NCI-H2107 treated with DMSO at 0.1 percent for 48 hours (cell line): ENCODE results near the gene PNMA6F.

ENCODE experiments used
- DNase-seq: peaks from one replicate; lab custom pipeline; 2025; ENCODE audit not compliant: unreplicated experiment; lab: John Stamatoyannopoulos, UW

PNMA6F gene

DNA sequence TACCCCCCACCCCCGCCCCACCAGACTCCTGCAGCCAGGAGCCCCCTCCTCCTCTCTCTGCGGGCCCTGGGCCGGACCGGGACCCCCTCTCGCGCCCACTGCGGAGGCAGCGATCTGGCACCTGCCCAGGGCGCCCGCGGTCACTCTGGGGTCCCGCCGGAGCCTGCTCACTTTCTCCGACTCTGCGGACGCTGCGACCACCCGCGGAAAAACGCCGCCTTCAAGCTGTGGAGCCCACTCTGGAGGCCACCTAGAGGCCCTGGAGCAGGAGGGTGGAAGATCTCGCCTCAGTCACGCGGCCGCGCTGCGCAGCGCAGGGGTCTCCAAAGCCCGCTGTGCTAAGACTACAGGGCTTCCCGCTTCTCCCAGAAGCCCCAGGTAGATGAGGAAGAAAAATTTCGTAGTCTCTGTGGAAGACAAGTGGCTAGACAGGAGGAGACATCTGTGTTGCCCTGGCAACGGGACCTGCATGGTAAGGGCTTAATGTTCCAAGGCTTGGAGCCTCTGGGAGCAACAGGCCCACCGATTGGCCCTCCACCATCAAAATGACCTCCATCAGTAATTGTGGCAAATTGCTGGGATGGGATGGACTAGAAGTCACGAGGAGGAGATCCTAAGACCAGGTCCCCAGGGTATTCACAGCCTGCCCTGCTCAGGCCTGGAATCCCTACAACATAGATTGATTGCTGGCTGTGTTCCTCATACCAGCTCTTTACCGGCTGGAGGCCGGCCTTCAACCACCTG lies at the start of gene PNMA6F:
TSS of gene PNMA6F (minus strand) at position 387 of the 744 bp plus-strand sequence. CDS start 1,093 bp downstream, outside the sequence.
- DNase-seq, result no peak

DNA sequence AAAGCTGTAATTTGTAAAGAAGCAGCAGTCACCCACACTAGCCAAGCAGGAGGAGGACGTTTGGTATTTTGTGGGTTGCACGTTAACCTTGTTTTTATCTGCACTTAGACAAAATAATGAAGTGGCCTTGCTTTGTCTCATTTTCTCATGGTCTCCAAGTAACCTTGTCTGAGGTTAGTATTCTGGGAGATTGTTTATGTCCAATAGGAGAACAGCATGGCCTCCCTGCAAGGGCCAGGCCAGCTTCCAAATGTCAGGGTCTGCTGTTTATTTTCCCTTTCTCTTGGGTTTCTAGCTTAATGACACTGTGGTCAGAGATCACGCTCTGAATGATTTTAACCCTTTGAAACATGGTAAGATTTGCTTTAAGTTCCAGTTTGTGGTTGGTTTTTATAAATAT lies 49.7 kb upstream of the PNMA6F start:
- no peak for DNase-seq

DNA sequence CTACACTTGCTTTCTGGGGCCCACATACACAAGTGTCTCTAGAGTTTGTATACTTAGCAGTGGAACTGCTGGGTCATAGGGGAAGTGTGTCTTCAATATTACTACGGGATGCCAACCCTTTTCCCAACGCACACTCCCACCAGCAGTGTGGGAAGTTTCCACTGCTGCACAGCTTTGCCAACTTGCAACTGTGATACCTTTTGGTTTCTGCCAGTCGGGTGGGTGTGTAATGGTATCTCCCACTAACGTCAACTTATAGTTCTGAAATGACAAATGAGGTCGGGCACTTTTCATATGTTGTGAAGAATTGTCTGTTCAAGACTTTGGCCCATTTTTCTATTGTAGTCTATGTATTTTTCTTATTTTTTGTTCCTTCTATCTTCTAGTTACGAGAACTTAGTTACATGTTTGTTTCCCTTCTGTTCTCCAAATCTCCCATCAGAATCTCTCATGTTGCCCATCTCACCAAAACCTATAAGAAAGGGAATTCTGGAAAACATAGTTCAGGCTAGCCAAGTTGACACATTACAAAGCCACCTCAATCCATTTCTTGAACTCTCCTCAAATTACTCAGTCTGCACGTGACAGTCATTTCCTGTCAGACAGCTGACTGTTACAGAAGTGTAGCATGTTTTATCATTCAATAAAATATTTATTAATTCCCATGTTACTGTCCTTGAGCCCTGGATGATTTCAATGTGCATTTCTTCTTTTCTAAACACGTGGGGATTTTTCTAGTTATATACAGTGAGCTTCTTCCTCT lies 48.9 kb upstream of the PNMA6F start:
- DNase-seq, result no peak

DNA sequence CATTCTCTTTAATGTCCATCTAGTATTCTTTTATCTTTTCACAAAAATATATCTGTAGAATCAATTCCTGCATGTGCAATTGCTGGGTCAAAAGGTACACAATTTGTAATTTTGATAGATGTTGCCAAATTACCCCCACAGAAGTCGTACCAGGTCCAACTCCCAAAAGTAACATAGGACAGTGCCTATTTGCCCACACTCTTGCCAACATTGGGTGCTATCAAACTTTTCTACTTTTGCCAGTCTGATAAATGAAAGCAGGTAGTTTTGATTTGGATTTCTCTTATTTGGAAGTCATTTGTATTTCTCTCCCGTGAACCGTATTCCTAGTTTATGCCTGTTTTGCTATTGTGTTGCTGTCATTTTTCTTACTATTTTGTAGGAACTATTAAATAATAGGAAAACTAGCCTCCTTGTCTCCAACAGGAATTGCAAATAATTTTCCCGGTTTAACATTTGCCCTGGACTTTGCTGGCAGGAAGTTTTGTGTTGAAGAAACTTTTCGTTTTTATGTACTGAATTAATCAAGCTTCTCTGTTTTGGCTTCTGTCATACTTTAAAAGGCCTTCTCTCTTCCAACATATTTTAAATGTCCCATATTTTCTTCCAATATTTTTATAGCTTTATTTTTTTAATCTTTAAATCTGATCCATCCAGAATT lies 45.4 kb upstream of the PNMA6F start:
- no peak for DNase-seq

DNA sequence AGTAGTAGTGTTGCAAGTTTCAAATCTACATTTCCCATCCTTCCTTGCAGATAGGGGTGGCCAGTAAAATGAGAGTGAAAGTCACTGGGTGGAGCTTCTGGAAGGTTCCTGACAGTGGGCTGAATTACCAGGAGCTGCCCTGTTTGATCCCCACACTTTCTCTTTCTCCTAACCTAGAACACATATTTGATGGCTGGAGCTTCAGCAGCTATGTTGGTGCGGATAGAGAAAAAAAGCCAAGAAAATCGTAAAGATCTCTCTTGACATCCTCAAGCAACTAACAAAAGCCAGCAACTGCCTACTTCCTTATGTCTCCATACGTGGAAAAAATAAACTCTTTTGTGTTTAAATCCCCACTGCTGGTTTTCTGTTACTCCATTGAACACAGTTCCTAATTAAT lies 44.6 kb upstream of the PNMA6F start:
- DNase-seq, result no peak

DNA sequence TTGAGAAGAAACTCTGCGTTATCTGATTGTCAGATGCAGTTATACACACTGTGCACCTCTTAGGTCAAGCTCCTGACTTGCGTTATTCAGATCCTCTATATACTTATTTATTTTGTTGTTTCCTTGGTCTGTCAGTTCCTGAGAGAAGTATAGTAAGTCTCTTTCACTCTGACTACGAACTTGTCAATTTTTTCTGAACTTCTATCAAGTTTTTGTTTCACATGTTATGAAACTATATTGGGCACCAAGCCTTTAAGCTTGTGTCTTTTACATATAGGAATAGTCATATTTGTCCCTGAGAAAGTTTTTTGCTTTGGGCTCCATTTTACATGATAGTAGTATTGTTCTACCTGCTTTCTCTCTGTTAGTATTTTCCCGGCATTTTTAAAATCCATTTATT lies 44.1 kb upstream of the PNMA6F start:
- DNase-seq, result no peak

DNA sequence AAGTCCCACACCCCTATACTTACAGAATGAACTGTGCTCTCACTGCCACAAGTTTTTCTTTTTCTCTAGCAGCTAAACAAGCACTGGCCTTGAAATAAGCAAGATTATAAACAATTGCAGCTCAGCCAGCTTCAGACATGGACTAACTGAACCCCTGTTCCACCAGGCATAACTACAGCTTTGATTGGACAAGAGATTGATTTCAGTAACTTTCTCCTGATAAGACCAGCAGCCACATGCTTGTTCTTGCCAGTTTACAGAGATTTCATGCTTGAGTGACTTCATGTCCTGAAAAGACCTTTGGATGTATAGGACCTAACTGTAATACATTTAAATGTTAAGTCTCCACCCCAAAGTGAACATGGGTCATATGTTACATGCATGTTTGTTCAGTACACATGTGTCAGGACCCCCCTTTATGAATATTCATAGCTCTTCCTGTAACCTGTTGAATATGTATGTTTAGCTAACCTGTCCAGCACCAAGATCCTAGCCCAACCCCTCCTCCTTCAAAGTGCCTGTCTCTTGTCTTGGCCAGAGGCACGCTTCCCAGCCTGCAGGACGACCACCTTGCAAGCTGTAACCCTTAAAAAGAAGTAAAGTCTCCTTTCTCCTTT lies 40.3 kb upstream of the PNMA6F start:
- no peak for DNase-seq

DNA sequence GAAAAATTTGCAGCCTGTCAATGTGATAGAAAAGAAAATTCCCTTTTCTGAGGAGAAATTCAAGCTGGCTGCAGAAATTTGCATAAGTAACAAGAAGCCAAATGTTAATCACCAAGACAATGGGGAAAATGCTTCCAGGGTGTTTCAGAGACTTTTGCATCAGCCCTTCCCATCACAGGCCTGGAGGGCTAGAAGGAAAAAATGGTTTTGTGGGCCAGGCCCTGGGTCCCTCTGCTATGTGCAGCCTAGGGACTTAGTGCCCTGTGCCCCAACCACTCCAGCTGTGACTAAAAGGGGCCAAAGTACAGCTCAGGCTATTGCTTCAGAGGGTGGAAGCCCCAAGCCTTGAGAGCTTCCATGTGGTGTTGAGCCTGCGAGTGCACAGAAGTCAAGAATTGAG lies 36.3 kb upstream of the PNMA6F start:
- no peak for DNase-seq

DNA sequence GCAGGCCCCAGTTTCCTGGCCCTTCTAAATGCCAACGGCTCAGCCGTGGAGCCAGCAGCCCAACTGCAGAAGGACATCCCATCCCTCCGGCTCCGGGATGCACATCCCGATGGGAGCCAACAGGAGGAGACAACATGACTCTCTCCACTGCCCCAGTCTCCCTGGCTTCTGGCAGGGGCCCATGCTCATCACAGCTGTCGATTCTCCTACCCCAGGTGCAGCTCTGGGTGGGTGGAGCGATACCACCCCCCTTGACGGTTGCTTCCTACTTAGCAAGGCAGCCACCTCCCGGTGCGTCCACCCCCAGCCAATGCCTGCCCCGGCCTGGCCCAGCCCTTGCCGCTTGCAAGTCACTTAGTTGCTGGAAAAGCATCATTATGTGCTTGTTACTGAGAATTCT lies 31.8 kb upstream of the PNMA6F start:
- DNase-seq, result peak; percentile 76

DNA sequence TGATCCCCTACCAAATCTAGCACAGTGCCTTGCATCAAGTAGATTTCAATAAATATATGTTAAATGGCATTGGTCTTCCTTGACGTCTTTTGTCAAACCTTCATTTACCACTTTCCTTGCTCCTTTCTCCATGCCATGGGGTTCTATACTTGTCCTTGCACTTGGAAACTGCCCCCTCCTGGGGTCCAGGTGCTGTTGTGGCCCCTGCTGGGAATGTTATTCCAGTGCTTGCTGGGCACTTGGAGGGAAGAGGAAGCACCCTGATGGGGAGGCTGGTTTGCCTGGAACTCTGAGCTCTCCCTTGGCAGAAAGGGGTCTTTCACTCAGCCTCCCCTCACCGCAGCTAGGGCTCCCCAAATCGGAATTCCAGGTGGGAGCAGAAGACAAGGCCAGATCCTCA lies 31.3 kb upstream of the PNMA6F start:
- DNase-seq, result no peak

DNA sequence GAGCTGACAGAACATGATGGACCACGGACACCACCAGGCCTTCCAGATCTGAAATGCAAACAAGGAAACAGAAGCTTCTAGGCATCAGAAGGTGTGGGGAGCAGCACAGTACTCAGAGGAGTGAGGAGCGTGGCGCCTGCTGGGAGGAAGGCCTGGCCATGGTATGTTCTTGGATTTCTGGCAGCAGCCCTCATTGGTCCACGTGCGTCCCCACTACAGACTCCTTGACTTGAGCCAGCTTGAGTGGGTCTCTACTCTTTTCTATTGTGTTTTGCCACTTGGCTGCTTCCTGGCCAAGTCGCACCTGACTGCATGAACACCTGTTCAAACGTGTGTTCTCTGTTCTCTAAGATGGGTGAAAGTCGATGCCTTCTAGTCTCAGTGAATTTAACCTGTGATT lies 30.4 kb upstream of the PNMA6F start:
- peak; percentile 86 for DNase-seq

DNA sequence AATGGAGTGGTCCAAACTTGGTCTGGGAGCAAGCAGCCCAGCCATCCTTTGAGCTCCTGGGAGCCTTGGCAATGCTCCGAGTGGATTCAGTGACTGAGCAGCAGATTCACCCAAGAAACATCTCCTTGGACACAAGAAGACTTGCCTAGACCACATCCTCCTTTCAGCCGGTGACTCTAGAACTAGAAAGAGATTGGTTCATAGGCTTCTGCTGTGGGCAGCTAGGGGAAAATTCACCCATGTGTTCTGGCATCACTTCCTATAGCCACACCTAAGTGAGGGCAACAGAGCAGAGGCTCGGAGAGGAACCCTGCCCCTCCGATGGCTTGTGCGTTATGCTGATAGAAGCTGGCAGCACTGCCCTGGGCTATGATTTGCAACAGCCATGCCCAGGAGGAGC lies 28.4 kb upstream of the PNMA6F start:
- DNase-seq, result no peak

DNA sequence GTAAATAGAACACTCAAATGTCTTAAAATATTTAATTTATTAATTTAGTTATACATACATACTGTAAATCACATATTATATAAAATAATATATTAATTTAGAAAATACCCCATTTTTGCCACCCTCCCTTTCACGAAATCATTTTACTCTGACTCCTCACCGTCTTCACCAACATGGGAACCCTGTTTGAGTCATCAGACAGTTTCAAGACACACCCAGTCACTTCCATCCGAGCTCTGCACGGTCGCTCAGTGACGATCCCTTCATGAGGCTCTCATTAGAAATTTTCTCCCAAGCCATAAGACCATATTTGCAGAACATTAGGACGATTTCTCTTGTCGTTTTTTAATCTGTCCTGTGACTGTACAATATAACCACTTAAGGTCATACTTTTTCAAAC lies 26.9 kb upstream of the PNMA6F start:
- DNase-seq, result no peak

DNA sequence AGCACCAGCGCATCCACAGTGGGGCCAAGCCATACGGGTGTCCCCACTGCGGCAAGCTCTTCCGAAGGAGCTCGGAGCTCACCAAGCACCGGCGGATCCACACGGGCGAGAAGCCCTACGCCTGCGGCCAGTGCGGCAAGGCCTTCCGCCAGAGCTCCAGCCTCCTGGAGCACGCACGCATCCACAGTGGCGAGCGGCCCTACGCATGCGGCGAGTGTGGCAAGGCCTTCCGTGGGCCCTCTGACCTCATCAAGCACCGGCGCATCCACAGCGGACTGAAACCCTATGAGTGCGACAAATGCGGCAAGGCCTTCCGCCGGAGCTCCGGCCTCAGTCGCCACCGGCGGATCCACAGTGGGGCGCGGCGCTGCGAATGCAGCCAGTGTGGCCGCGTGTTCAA lies 26.0 kb upstream of the PNMA6F start:
- no peak for DNase-seq

DNA sequence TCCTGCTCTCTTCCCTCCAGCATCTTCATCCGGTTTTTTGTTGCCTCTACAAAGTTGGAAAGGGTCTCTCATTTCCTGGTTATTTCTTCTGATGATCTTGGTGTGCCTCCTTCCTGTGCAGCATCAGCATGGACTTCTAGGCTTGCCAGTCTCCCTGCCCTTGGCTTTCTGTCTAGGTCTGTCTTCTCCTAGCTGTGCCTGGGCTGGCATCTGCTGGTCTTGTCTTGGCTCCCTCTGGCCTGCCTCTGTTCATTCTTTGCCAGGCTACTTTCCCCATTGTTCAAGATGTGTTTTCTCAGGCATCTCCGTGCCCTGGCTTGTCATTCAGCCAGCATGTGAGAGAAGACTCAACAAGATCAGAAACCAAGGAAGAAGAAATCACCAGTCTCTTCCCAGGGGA lies 22.1 kb upstream of the PNMA6F start:
- DNase-seq, result no peak

DNA sequence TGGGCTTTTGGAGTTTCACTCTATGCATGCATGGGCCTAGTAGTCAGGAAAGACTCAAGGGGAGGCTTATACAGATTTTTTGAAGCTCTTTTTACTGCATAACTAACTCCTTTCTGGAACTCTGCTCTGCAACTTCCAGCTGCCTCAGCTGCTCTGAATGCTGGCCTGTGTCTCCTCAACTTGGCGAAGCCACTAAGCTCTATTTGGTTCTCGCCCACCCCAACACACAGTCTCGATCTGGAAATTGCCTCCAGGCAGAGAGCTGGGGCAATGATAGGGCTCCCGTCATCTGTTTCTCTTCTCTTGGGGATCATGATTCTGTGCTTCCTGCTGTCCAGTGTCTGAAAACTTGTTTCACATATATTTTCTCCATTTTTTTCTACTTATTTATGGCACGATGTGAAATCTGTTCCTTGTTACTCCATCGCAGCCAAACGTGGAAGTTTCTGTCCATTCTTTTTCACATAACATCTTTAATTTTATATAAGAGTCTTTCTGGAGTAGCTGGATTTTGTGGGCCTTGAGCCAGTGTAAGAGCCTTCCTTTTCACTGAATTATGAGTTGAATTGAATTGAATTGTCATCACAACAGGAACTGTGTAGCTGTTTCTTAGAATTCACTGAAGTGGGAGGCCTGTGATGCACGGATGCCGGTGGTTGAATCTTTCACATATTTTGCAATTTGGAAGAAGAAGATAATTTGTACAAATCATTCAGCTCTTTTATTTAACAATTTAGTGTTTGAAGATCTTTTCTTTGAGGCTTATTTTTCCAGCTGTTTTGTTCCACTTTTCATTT lies 21.4 kb upstream of the PNMA6F start:
- no peak for DNase-seq

DNA sequence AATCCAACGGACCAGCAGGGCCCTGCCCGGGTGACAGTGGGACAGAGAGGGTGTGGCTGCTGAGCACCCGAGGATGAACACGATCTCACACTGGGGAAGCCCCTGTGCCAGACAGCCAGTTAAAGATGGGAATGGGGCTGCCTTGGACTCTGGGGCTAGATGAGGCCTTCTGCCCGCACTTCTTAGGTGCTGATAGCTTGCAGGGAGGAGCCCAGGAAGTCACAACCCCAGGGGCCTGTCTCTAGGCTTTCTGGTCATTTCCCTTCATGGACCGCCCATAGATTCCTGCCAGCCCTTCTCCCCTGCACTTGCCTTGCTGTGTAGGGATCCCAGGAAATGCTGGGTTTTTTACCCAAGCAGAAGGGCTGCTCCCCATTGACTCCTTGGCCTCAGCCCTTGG lies 18.5 kb upstream of the PNMA6F start:
- DNase-seq, result no peak

DNA sequence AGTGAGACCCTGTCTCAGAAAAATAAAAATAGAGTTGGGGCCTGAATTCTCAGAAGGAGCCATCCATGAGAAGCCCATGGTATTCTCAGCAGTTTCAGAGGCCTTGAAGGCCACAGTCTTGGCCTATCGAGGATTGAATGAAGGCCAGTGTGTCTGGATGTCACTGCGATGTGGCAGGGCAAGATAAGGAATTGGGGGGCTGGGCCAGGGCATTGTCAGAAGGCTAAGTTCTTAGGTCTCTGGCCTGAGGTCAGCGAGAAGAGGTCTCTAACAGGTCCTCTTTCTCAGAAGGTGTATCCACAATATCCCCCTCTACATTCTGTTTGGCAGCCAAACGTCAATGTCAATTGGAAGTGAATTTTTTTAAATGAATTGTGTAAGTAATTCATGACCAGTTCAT lies 18.1 kb upstream of the PNMA6F start:
- DNase-seq, result no peak

DNA sequence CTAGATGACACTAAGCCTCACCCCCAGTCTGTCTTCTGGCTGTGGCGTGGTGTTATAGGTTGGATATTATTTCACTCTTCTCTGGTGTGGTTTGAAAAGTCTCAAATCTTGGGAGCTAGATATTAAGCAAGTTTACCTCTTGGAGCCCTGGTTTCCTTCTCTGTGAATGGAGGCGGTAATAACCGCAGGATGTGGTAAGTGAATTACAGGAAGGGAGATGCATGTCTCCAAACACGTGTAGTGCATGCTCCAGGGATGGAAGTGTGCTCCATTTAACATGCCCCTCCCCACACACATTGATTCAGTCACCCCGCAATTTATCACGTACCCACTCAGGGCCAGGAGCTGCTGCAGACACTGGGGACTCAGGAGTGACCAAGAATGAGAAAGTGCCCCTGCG lies 17.3 kb upstream of the PNMA6F start:
- no peak for DNase-seq

DNA sequence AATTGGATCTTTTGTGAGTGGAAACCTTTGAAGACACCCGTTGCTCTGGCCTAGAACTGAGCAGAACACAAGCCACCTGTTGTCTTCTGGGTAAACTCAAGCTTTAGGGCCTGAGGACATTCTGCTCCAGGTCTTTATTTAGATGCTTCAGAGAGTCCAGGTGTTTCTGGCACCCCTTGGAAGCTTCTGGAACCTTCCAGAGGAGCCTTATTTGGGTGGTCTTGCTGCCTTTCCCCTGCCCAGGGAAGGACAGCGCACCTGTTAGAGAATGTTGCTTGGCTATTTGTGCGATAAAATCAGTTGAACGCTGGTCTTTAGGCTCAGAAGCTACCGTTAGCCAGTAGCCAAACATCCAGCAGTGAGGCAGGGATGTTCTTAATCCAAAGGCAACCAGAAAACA lies 15.4 kb upstream of the PNMA6F start:
- no peak for DNase-seq
